ENCODE measurements around the gene DNAJC30.

DNA sequence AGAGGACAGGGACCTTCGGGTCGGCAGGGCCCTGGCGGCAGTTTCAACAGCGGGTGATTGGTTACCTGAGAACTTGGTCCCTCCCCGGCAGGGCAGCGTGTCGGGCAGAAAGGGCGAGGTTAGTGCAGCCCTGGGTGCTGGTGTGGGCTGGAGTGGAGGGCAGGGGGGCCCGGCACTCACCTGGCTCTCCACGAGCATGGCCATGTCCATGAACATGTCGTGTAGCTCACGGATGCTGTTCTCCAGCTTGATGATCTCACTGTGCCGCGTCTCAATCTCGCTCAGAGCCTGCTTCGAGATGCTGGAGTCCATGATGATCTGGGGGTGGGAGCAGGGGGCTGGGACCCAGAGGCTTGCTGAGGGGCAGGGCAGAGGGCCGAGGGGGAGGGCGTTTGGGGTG, 19.4 kb upstream of the DNAJC30 start:
- TF ChIP-seq, protein P1, sequence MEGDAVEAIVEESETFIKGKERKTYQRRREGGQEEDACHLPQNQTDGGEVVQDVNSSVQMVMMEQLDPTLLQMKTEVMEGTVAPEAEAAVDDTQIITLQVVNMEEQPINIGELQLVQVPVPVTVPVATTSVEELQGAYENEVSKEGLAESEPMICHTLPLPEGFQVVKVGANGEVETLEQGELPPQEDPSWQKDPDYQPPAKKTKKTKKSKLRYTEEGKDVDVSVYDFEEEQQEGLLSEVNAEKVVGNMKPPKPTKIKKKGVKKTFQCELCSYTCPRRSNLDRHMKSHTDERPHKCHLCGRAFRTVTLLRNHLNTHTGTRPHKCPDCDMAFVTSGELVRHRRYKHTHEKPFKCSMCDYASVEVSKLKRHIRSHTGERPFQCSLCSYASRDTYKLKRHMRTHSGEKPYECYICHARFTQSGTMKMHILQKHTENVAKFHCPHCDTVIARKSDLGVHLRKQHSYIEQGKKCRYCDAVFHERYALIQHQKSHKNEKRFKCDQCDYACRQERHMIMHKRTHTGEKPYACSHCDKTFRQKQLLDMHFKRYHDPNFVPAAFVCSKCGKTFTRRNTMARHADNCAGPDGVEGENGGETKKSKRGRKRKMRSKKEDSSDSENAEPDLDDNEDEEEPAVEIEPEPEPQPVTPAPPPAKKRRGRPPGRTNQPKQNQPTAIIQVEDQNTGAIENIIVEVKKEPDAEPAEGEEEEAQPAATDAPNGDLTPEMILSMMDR (IDR thresholded peaks at IDR 0.05): no peak
- TF ChIP-seq POLR2A (IDR thresholded peaks at IDR 0.05): no peak
